SK-N-MC (cell line): Measurements from ENCODE around the gene MAP2.

Experiments used
- EZH2 ChIP-seq: fragments of 200-600 bp; sonication (generic); IDR thresholded peaks from one replicate; pipeline ENCODE4 v1.6.1; 2017; ENCODE audit warnings: antibody characterized with exemption
- FOXP2 ChIP-seq: optimal IDR thresholded peaks from 2 replicates; pipeline ENCODE3; 2011; ENCODE audit warnings: mild to moderate bottlenecking, moderate library complexity; ENCODE audit not compliant: insufficient read depth; ENCODE audit errors: extremely low read length, control extremely low read depth
- POLR2AphosphoS5 ChIP-seq: IDR thresholded peaks from 2 replicates; pipeline ENCODE4 v1.6.1; 2012; ENCODE audit warnings: mild to moderate bottlenecking, low read depth, low read length, borderline replicate concordance

DNA sequence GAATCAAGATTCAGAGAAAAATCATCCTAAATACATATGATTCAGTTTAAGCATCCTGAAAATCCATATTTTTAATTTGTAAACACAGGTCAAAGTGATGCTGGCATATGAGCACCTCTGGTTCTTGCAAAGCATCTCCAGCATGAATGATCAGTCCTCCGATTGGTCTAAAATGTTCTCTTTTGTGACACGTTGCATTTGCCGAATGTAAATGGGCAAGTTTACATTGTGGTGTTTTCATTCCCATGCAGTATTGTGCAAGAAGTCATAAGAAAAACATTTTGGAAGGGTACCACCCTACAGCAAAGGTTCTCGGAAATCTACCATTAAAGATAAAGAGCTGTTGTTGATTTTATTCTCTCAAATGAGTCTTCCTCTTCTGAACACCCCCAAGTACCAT is 239.8 kb downstream of the MAP2 start:
- no peak for TF ChIP-seq POLR2AphosphoS5
- no peak for TF ChIP-seq EZH2
- TF ChIP-seq FOXP2 = no peak
